Lung (tissue), 12 donors: ENCODE measurements around the gene FARSA. TPM values are rescaled to one million over a fixed set of nuclear protein-coding genes. Genes with fewer than 3 reads are reported as not detected.

ENCODE experiments used
- ATAC-seq: fragments of 200-7000 bp; cut with Tn5 transposase; one replicate; pipeline ENCODE4 v1.9.1; 2020; ENCODE audit warnings: moderate number of reproducible peaks; ENCODE audit not compliant: insufficient read depth, low FRiP score
- DNase-seq, 3 donors: peaks; one replicate each; pipeline ENCODE4 v3.0.0-alpha.2; 2013 to 2017
- H3K27ac ChIP-seq, 2 donors: one replicate each; pipeline ENCODE4 v1.5.1; 2013; ENCODE audit warnings: mild to moderate bottlenecking in 2 of 2, moderate library complexity in 2 of 2, control low read depth in 1 of 2, inconsistent platforms in 1 of 2, low read depth in 1 of 2, low read length in 1 of 2
- H3K27me3 ChIP-seq, 3 donors: one replicate each; pipeline ENCODE4 v1.5.1; 2013; ENCODE audit warnings: low read length in 2 of 3; ENCODE audit not compliant: control insufficient read depth in 3 of 3, insufficient read depth in 3 of 3
- H3K36me3 ChIP-seq, 4 donors: one replicate each; pipeline ENCODE4 v1.5.1; 2013; ENCODE audit warnings: low read length in 4 of 4, mild to moderate bottlenecking in 1 of 4, moderate library complexity in 1 of 4; ENCODE audit not compliant: control insufficient read depth in 4 of 4, insufficient read depth in 4 of 4
- H3K4me1 ChIP-seq, 5 donors: one replicate each; pipeline ENCODE4 v1.5.1; 2013; ENCODE audit warnings: low read length in 5 of 5, mild to moderate bottlenecking in 2 of 5, moderate library complexity in 1 of 5; ENCODE audit not compliant: control insufficient read depth in 5 of 5, insufficient read depth in 5 of 5
- H3K4me3 ChIP-seq: one replicate; pipeline ENCODE4 v1.5.1; 2013; ENCODE audit warnings: mild to moderate bottlenecking, control low read depth, moderate library complexity
- H3K9ac ChIP-seq, 2 donors: one replicate each; pipeline ENCODE4 v1.5.1; 2013; ENCODE audit warnings: low read length in 2 of 2, control low read depth in 1 of 2; ENCODE audit not compliant: insufficient read depth in 1 of 2
- H3K9me3 ChIP-seq, 4 donors: one replicate each; pipeline ENCODE4 v1.5.1; 2013; ENCODE audit warnings: low read length in 3 of 4, mild to moderate bottlenecking in 1 of 4, moderate library complexity in 1 of 4; ENCODE audit not compliant: control insufficient read depth in 4 of 4, insufficient read depth in 3 of 4
- CTCF ChIP-seq: IDR thresholded peaks from 2 replicates; pipeline ENCODE4 v1.5.1; 2012; ENCODE audit warnings: mild to moderate bottlenecking; ENCODE audit errors: control extremely low read depth, extremely low read depth
- WGBS, 2 donors: extraction: QIAGEN DNeasy Blood & Tissue Kit; methylation state at CpG; one replicate each; pipeline ENCODE4 v1.1.7; 2013; 5-methylcytosine and 5-hydroxymethylcytosine counted together
- polyA plus RNA-seq, 2 donors: library from polyadenylated mRNA; stranded (reverse); fragments of 200-250 nt; gene quantifications; one replicate each; pipeline ENCODE4 v1.2.1, GENCODE V29; 2013
- total RNA-seq, 2 donors: library from RNA; depleted of rRNA in 1 of 2; stranded (reverse); fragments of >200 nt in 1 of 2; gene quantifications; one replicate each; pipeline ENCODE4 v1.2.1, GENCODE V29; 2014 to 2021
- donor health status: control.
- donor health status: control.
- donor health status: Bipolar disorder and iron deficiency.
- donor health status: healthy.
- donor health status: DM: yes; HTN: yes; CAD: no.

The FARSA gene
- total and polyA plus RNA-seq, 4 donors, result 27.8 to 72.1 (median 52.8) TPM

- Histone ChIP-seq H3K9ac (no peak overlapping the region), H3K27ac (no peak overlapping the region), H3K36me3 (peaks cover 10 to 30% (median 20%) of the 10 kb centered on the region in 4 donors), H3K9me3 (no peaks in the 10 kb centered on the region), H3K4me1 (peaks cover 17 to 36% (median 23%) of the 10 kb centered on the region in 5 donors), H3K27me3 (no peaks in the 10 kb centered on the region), H3K4me3 (no peak overlapping the region)
- ATAC-seq (no peak), DNase-seq (no peak)
- no peak for TF ChIP-seq CTCF
- WGBS, 2 donors, result 38 to 61% methylated on average over 7 of the region's 7 CpGs
These were observed 3.1 kb upstream of the FARSA start for GRCh38 chr19:12936582-12936981.

GRCh38 chr19:12935071-12935470, 1.6 kb upstream of the FARSA start:
- no peak for DNase-seq
- no peak overlapping the region for H3K4me3 ChIP-seq
- no peak for ATAC-seq
- no peaks in the 10 kb centered on the region for H3K27me3 ChIP-seq
- peaks cover 6 to 27% (median 16%) of the 10 kb centered on the region in 5 donors for H3K4me1 ChIP-seq
- no peak for TF ChIP-seq CTCF
- peaks cover under 1 to 16% (median 9%) of the 10 kb centered on the region in 4 donors for H3K36me3 ChIP-seq
- H3K27ac ChIP-seq, result no peak overlapping the region
- no peaks in the 10 kb centered on the region for H3K9me3 ChIP-seq
- 85 to 90% methylated on average over 10 of the region's 10 CpGs for WGBS, 2 donors
- no peak overlapping the region for H3K9ac ChIP-seq

GRCh38 chr19:12932392-12933286, 872 bp downstream of the FARSA start:
- no peak for TF ChIP-seq CTCF
- Histone ChIP-seq H3K9me3 (no peaks in the 10 kb centered on the region), H3K4me1 (peaks cover 5 to 17% (median 10%) of the 10 kb centered on the region in 5 donors), H3K36me3 (peaks cover 0 to 26% (median 11%) of the 10 kb centered on the region in 4 donors), H3K27ac (peak overlapping the region in 1 of 2 donors; percentile 83), H3K27me3 (no peaks in the 10 kb centered on the region), H3K4me3 (peak overlapping the region; percentile 94), H3K9ac (peak overlapping the region; percentile 41 to 73)
- ATAC-seq (no peak), DNase-seq (no peak)
- 26 to 28% methylated on average over 16 of the region's 16 CpGs for WGBS, 2 donors
